ENCODE data around the gene CSNK2B. TPM values are rescaled to one million over a fixed set of nuclear protein-coding genes. Genes with fewer than 3 reads are reported as not detected.

CSNK2B gene
- total and polyA plus RNA-seq, 9 of the 15 experiments (the other 6 are each of a cell fraction or from before 2014, with no cell fraction given), result 120 to 1,126 (median 529) TPM

DNA sequence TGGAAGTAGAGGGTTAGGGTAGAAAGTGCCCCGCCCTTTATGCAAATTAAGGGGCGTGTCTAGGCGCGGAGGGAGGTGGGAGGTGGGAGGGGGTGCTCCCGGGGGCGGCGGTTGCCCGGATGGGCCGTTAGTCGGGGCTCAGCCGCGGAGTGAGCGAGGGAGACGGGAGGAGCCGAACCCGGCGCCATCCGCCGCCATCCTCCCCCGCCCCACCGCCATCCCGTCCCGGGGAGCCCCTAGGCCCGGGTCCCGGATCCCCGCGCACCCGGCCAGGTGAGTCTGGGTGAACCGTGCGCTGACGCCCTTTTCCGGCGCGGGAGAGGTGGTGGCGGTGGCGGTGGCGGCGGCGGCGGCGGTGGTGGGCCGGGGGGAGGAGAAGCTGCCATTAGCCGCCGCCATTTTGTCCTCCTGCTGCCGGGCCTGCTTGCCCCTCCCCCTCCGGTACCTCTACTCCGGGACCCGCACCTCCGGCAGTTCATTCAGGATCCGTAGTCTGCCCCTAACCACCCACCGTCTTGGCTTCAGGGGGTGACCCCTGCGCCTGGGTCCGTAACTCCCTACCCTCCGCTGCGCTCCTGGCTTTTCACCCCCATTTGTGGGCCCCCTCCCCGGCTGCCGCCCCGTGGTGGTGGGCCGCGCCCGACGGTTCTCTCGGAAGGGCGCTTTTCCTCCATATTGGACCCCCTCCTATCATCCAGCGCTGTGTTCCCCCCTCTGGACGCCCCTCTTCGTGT, 45.1 kb upstream of the CSNK2B start, which contains the start of gene PRRC2A (continued):
- TF ChIP-seq, protein P1, sequence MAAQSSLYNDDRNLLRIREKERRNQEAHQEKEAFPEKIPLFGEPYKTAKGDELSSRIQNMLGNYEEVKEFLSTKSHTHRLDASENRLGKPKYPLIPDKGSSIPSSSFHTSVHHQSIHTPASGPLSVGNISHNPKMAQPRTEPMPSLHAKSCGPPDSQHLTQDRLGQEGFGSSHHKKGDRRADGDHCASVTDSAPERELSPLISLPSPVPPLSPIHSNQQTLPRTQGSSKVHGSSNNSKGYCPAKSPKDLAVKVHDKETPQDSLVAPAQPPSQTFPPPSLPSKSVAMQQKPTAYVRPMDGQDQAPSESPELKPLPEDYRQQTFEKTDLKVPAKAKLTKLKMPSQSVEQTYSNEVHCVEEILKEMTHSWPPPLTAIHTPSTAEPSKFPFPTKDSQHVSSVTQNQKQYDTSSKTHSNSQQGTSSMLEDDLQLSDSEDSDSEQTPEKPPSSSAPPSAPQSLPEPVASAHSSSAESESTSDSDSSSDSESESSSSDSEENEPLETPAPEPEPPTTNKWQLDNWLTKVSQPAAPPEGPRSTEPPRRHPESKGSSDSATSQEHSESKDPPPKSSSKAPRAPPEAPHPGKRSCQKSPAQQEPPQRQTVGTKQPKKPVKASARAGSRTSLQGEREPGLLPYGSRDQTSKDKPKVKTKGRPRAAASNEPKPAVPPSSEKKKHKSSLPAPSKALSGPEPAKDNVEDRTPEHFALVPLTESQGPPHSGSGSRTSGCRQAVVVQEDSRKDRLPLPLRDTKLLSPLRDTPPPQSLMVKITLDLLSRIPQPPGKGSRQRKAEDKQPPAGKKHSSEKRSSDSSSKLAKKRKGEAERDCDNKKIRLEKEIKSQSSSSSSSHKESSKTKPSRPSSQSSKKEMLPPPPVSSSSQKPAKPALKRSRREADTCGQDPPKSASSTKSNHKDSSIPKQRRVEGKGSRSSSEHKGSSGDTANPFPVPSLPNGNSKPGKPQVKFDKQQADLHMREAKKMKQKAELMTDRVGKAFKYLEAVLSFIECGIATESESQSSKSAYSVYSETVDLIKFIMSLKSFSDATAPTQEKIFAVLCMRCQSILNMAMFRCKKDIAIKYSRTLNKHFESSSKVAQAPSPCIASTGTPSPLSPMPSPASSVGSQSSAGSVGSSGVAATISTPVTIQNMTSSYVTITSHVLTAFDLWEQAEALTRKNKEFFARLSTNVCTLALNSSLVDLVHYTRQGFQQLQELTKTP (IDR thresholded peaks at IDR 0.05; ENCODE audit: low read depth in 1 of 2, partially characterized antibody in 2 of 2), result no peak
- TF ChIP-seq, protein P2, sequence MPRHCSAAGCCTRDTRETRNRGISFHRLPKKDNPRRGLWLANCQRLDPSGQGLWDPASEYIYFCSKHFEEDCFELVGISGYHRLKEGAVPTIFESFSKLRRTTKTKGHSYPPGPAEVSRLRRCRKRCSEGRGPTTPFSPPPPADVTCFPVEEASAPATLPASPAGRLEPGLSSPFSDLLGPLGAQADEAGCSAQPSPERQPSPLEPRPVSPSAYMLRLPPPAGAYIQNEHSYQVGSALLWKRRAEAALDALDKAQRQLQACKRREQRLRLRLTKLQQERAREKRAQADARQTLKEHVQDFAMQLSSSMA (CRISPR knock-in tag; IDR thresholded peaks at IDR 0.05), result peak; percentile 68; the same call in 1 of the 2 replicates
- TF ChIP-seq SAP30 (IDR thresholded peaks at IDR 0.05; ENCODE audit: borderline replicate concordance, insufficient read depth, low read depth, low read length, poor library complexity, severe bottlenecking), result peak; percentile 66
- TF ChIP-seq, protein P3, sequence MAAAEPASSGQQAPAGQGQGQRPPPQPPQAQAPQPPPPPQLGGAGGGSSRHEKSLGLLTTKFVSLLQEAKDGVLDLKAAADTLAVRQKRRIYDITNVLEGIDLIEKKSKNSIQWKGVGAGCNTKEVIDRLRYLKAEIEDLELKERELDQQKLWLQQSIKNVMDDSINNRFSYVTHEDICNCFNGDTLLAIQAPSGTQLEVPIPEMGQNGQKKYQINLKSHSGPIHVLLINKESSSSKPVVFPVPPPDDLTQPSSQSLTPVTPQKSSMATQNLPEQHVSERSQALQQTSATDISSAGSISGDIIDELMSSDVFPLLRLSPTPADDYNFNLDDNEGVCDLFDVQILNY (CRISPR knock-in tag; IDR thresholded peaks at IDR 0.05), result 0 out of 2 replicates have a peak, but pooled peaks have one; percentile 49
- no peak for TF ChIP-seq ZNF282 (CRISPR knock-in tag; IDR thresholded peaks at IDR 0.05)
- peak; percentile 100 for TF ChIP-seq TAF7 (tag; IDR thresholded peaks at IDR 0.05)
- TF ChIP-seq KDM5B (IDR thresholded peaks at IDR 0.05; ENCODE audit: insufficient replicate concordance, low read depth, low read length), result peak; percentile 85
- TF ChIP-seq NONO (IDR thresholded peaks at IDR 0.05; ENCODE audit: low read depth in 2 of 2, low read length in 1 of 2), result peak; percentile 80 to 87; a peak in 3 of 4 replicates
- TF ChIP-seq RBM39 (optimal IDR thresholded peaks at IDR 0.05; ENCODE audit: low read depth, low read length), result peak; percentile 36
- TF ChIP-seq TCF3 (CRISPR knock-in tag; IDR thresholded peaks at IDR 0.05), result peak; percentile 21; the same call in 1 of the 2 replicates
- no peak for TF ChIP-seq ZNF586 (CRISPR knock-in tag; conservative IDR thresholded peaks at IDR 0.05)
- no peak for TF ChIP-seq TFAM (CRISPR knock-in tag; conservative IDR thresholded peaks at IDR 0.05)
- TF ChIP-seq SIRT6 (IDR thresholded peaks at IDR 0.05; ENCODE audit: low read depth, low read length), result no peak
- TF ChIP-seq ZNF12 (CRISPR knock-in tag; IDR thresholded peaks at IDR 0.05), result no peak
- no peak for TF ChIP-seq SAFB (IDR thresholded peaks at IDR 0.05; ENCODE audit: borderline replicate concordance, low read depth, low read length)
- TF ChIP-seq TARDBP (IDR thresholded peaks at IDR 0.05), result no peak
- TF ChIP-seq ZNF24 (IDR thresholded peaks at IDR 0.05), result no peak
- no peak for TF ChIP-seq LCOR (CRISPR knock-in tag; IDR thresholded peaks at IDR 0.05)
- no peak for TF ChIP-seq TCF7 (IDR thresholded peaks at IDR 0.05; ENCODE audit: borderline replicate concordance)
- TF ChIP-seq CBFA2T2 (conservative IDR thresholded peaks at IDR 0.05), result no peak
- TF ChIP-seq PTTG1 (tag; IDR thresholded peaks at IDR 0.05; ENCODE audit: low read depth), result no peak
- TF ChIP-seq, protein P4, sequence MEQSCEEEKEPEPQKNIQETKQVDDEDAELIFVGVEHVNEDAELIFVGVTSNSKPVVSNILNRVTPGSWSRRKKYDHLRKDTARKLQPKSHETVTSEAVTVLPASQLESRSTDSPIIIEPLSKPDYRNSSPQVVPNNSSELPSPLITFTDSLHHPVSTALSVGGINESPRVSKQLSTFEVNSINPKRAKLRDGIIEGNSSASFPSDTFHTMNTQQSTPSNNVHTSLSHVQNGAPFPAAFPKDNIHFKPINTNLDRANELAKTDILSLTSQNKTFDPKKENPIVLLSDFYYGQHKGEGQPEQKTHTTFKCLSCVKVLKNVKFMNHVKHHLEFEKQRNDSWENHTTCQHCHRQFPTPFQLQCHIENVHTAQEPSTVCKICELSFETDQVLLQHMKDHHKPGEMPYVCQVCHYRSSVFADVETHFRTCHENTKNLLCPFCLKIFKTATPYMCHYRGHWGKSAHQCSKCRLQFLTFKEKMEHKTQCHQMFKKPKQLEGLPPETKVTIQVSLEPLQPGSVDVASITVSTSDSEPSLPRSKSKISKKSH (CRISPR knock-in tag; IDR thresholded peaks at IDR 0.05), result no peak
